GM19468 (cell line): ENCODE measurements around the gene SLC25A21.

Experiments
- ATAC-seq: cut with Tn5 transposase; IDR thresholded peaks from one replicate; pipeline ENCODE4 v1.9.1; 2021; ENCODE audit warnings: mild to moderate bottlenecking, moderate library complexity, moderate number of reproducible peaks; ENCODE audit not compliant: unreplicated experiment; ENCODE audit errors: extremely low read depth

Gene SLC25A21

GRCh38 chr14:36661506-36662257 lies 510.7 kb downstream of the SLC25A21 start, which contains the start of gene PAX9:
Gene PAX9, plus strand, starts transcription at chr14:36661860. Its CDS starts 230 bp downstream, at chr14:36662090.
- ATAC-seq, result peak; percentile 91

GRCh38 chr14:36660736-36661505 lies 511.5 kb downstream of the SLC25A21 start:
- no peak for ATAC-seq

- ATAC-seq, result no peak
Observed at GRCh38 chr14:36659822-36660735, 512.3 kb downstream of the SLC25A21 start.

GRCh38 chr14:36659010-36659821 lies 513.2 kb downstream of the SLC25A21 start:
- ATAC-seq, result no peak

GRCh38 chr14:36658123-36659009 lies 514.0 kb downstream of the SLC25A21 start:
- ATAC-seq, result no peak

- no peak for ATAC-seq
Observed at GRCh38 chr14:36657399-36658122, 514.8 kb downstream of the SLC25A21 start.

GRCh38 chr14:36656687-36657398 lies 515.6 kb downstream of the SLC25A21 start:
- ATAC-seq, result no peak

- ATAC-seq, result no peak
Observed at GRCh38 chr14:36655963-36656686, 516.3 kb downstream of the SLC25A21 start.

- no peak for ATAC-seq
Observed at GRCh38 chr14:36655571-36655962, 516.8 kb downstream of the SLC25A21 start.

- no peak for ATAC-seq
Observed at GRCh38 chr14:36654794-36655381, 517.5 kb downstream of the SLC25A21 start.

- no peak for ATAC-seq
Observed at GRCh38 chr14:36653962-36654793, 518.2 kb downstream of the SLC25A21 start.

- ATAC-seq, result no peak
Observed at GRCh38 chr14:36653413-36653812, 519.0 kb downstream of the SLC25A21 start.

GRCh38 chr14:36652542-36653201 lies 519.7 kb downstream of the SLC25A21 start:
- no peak for ATAC-seq

- no peak for ATAC-seq
Observed at GRCh38 chr14:36649872-36650650, 522.3 kb downstream of the SLC25A21 start.
